Choroid plexus epithelial cell (primary cell): ENCODE data around the gene ZNF865.

Source experiments
- DNase-seq: peaks from one replicate; pipeline ENCODE4 v3.0.0-alpha.2; 2010; ENCODE audit warnings: low read depth
- H3K4me3 ChIP-seq: 2 replicates; pipeline ENCODE4 v1.5.1; 2011; ENCODE audit warnings: low read depth, mild to moderate bottlenecking, control low read depth, low read length, moderate library complexity
- CTCF ChIP-seq: conservative IDR thresholded peaks from 2 replicates; pipeline ENCODE4 v1.5.1; 2011; ENCODE audit warnings: low read depth, mild to moderate bottlenecking, control low read depth, inconsistent platforms, low read length, moderate library complexity

ZNF865 gene

DNA sequence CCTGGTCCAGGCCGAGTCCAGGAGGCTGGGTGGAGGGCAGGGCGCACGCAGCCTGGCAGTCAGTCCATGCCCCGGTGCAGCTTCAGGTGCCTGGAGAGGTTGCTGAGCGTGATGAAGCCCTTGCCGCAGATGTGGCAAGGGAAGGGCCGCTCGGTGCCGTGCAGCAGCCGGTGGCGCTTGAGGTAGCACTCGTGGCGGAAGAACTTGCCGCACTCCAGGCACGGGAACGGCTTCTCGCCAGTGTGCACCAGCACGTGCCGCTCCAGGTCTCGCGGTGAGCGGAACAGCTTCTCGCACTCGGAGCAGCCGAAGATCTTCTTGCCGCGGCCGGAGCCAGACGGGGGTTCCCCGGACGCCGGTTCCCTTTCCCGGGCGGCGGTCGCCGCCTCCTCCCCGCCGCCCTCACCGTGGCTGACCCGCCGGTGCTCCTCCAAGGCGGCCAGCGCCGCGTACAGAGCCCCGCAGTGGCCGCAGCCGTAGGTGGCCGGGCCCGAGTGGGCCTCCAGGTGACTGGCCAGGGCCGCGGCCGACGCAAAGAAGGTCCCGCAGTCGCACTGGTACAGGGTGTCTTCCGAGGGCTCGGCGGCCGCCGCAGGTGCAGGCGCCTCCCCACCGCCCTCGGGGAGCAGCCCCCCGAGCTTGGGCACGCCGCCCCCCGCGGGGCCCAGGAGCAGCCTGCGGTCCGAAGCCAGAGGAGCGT, 12.9 kb upstream of the ZNF865 start:
- no peak for TF ChIP-seq CTCF
- no peak overlapping the region for H3K4me3 ChIP-seq
- DNase-seq: no peak

GRCh38 chr19:55593096-55593772, 12.2 kb upstream of the ZNF865 start:
- no peak for DNase-seq
- TF ChIP-seq CTCF: no peak
- no peak overlapping the region for H3K4me3 ChIP-seq

DNA sequence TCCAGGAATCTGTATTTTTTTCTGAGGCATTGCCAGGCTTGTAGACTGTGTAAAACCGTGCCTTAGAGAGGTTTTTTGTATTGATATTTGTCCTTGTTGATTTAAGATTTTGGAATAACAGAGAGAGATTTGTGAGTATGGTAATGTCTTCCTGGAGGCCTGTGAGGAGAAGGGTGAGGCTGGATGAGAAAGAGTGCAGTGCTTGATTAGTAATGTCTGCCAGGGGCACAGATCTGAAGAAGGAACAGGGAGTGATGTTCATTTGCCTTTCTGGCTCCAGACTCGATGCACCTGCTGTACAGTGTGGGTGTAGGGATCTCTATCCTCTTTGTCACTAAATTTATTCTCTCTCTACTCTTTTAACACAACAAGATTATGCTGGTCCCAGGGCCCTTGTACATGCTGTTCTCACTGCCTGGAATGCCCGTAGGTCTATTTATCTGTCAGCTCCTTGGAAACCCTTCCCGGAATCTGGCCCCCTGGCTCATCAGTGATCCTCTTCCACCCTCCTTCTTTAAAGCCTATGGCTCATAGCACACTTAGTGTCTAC, 10.4 kb upstream of the ZNF865 start:
- peak; percentile 13 for DNase-seq
- TF ChIP-seq CTCF: no peak
- H3K4me3 ChIP-seq: no peak overlapping the region

DNA sequence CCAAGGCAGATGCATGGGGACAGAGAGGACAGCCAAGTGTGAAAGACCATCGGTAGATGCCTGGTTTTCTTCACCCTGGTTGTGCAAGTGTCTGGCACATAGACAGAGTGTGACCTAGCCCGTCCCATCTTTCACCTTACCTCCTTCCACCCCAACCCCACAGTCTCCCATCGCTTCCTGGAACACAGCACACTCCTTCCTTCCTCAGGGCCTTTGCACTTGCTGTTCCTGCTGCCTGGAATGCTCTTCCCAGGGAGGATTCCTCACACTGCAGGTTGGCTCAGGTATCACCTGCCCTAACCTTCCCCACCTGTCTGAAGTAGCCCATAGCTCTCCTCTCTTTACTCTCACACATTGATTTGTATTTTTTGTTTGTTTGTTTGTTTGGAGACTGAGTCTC, 9.1 kb upstream of the ZNF865 start:
- no peak for TF ChIP-seq CTCF
- DNase-seq: no peak
- H3K4me3 ChIP-seq: no peak overlapping the region

DNA sequence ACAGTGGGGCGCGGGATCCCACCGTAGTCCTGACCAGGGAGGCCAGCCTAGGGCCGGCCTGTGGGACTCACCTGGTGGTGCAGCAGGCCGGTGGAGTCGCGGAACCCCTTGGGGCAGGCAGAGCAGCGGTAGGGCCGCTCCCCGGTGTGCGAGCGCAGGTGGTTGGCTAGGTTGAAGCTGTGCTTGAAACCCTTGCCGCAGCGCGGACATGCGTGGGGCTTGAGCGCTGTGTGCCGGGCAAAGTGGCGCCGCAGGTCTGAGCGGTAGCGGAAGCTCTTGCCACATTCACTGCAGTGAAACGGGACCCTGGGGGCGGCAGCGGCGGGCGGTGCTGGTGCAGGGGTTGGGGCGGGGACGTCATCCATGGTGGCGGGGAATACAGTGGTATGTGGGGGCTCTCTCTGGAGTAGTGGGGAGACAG, 7.9 kb upstream of the ZNF865 start:
- no peak overlapping the region for H3K4me3 ChIP-seq
- DNase-seq: no peak
- TF ChIP-seq CTCF: no peak

- no peak overlapping the region for H3K4me3 ChIP-seq
- TF ChIP-seq CTCF: no peak
- no peak for DNase-seq
Measured at GRCh38 chr19:55598034-55598433, 7.4 kb upstream of the ZNF865 start.
